Lower leg skin (tissue), 4 donors: ENCODE data around the gene CUL1. TPM values are rescaled to one million over a fixed set of nuclear protein-coding genes. Genes with fewer than 3 reads are reported as not detected.

Source experiments
- DNase-seq, 2 donors: peaks; one replicate each; pipeline ENCODE4 v3.0.0-alpha.2; 2019; ENCODE audit warnings: low spot score in 2 of 2
- H3K4me3 ChIP-seq: fragments of 200-600 bp; sonication (generic); 2 replicates; pipeline ENCODE4 v1.5.1; 2017; ENCODE audit warnings: mild to moderate bottlenecking, low read depth; ENCODE audit not compliant: poor library complexity, severe bottlenecking
- CTCF ChIP-seq, 3 donors: fragments of 450-650 bp; IDR thresholded peaks; one replicate each; pipeline ENCODE4 v1.5.1; 2016; ENCODE audit warnings: antibody characterized with exemption in 3 of 3, mild to moderate bottlenecking in 3 of 3, moderate library complexity in 2 of 3
- POLR2A ChIP-seq, 2 donors: fragments of 450-650 bp; IDR thresholded peaks; one replicate each; pipeline ENCODE4 v1.6.1; 2016 to 2017; ENCODE audit warnings: antibody characterized with exemption in 2 of 2, mild to moderate bottlenecking in 1 of 2, moderate library complexity in 1 of 2
- WGBS, 2 donors: methylation state at CpG; one replicate each; pipeline ENCODE4 v1.1.5; 2018; 5-methylcytosine and 5-hydroxymethylcytosine counted together
- intact Hi-C: fragments of 100-400 bp; cut with DNase I; formaldehyde crosslinking; loops from one replicate; pipeline ENCODE4 v1.15.0; 2023; ENCODE audit warnings: low total_unique reads
- total RNA-seq, 4 donors: library from RNA; depleted of rRNA; stranded (reverse); fragments of >200 nt; gene quantifications; one replicate each; pipeline ENCODE4 v1.1.0, GENCODE V29; 2016

CUL1 gene
- total RNA-seq, 4 donors from 2014 or later, result 49.6 to 56.5 (median 52.6) TPM

- intact Hi-C loops, result no loop called here
- DNase-seq, result no peak
- no peak for TF ChIP-seq POLR2A (IDR thresholded peaks at IDR 0.05)
- no peak for TF ChIP-seq CTCF (IDR thresholded peaks at IDR 0.05)
- no peak overlapping the region for H3K4me3 ChIP-seq
- 91 to 92% methylated on average over 7 of the region's 7 CpGs for whole genome bisulfite sequencing, 2 donors
These were observed 107.5 kb downstream of the CUL1 start for GRCh38 chr7:148806187-148806586.

- no peak for DNase-seq
- intact Hi-C loops, result no loop called here
- TF ChIP-seq POLR2A (IDR thresholded peaks at IDR 0.05) (no peak), CTCF (IDR thresholded peaks at IDR 0.05) (no peak)
- 74 to 79% methylated on average over 4 of the region's 4 CpGs for WGBS, 2 donors
- no peak overlapping the region for H3K4me3 ChIP-seq
These were observed 108.7 kb downstream of the CUL1 start for GRCh38 chr7:148807436-148807835.

GRCh38 chr7:148809856-148810255 is 111.2 kb downstream of the CUL1 start:
- 80 to 92% methylated on average over 4 of the region's 4 CpGs for WGBS, 2 donors
- intact Hi-C loops, result no loop called here
- no peak for DNase-seq
- TF ChIP-seq POLR2A (IDR thresholded peaks at IDR 0.05), result no peak
- no peak for TF ChIP-seq CTCF (IDR thresholded peaks at IDR 0.05)
- no peak overlapping the region for H3K4me3 ChIP-seq

- intact Hi-C loops, result no loop called here
- 86 to 87% methylated on average over 4 of the region's 4 CpGs for WGBS, 2 donors
- no peak for DNase-seq
- TF ChIP-seq POLR2A (IDR thresholded peaks at IDR 0.05) (no peak), CTCF (IDR thresholded peaks at IDR 0.05) (no peak)
- H3K4me3 ChIP-seq, result no peak overlapping the region
These were observed 113.2 kb downstream of the CUL1 start for GRCh38 chr7:148811892-148812291.

GRCh38 chr7:148813890-148814289 is 115.2 kb downstream of the CUL1 start:
- intact Hi-C loops, result no loop called here
- no peak overlapping the region for H3K4me3 ChIP-seq
- TF ChIP-seq POLR2A (IDR thresholded peaks at IDR 0.05), result no peak
- TF ChIP-seq CTCF (IDR thresholded peaks at IDR 0.05), result no peak
- WGBS, 2 donors, result 96 to 98% methylated on average over 9 of the region's 9 CpGs
- no peak for DNase-seq

GRCh38 chr7:148814922-148815559 is 116.3 kb downstream of the CUL1 start:
- TF ChIP-seq CTCF (IDR thresholded peaks at IDR 0.05) (no peak), POLR2A (IDR thresholded peaks at IDR 0.05) (no peak)
- H3K4me3 ChIP-seq, result no peak overlapping the region
- intact Hi-C loops, result no loop called here
- WGBS, 2 donors, result 84 to 88% methylated on average over 10 of the region's 10 CpGs
- no peak for DNase-seq
